GM12878 (cell line): ENCODE results near the gene MGA.

ENCODE experiments used
- EGR1 ChIP-seq, 2 experiments: IDR thresholded peaks; 1 replicate in 1 of 2; 2 replicates in 1 of 2; pipeline ENCODE4 v1.6.1; 2011 to 2012; ENCODE audit warnings: low read depth in 2 of 2, low read length in 2 of 2, borderline replicate concordance in 1 of 2, mild to moderate bottlenecking in 1 of 2, moderate library complexity in 1 of 2
- EZH2 ChIP-seq: IDR thresholded peaks from 2 replicates; pipeline ENCODE4 v1.6.1; 2012; ENCODE audit warnings: low read depth, mild to moderate bottlenecking, control low read depth, inconsistent platforms, low read length, borderline replicate concordance; ENCODE audit not compliant: control insufficient read depth
- MTA3 ChIP-seq: IDR thresholded peaks from 2 replicates; pipeline ENCODE4 v1.6.1; 2012; ENCODE audit warnings: low read length, inconsistent platforms, borderline replicate concordance
- MYC ChIP-seq: IDR thresholded peaks from 2 replicates; pipeline ENCODE4 v1.6.1; 2011; ENCODE audit warnings: mild to moderate bottlenecking, low read length, moderate library complexity, inconsistent platforms; ENCODE audit not compliant: insufficient read depth, insufficient replicate concordance, insufficient read length, severe bottlenecking
- PBX3 ChIP-seq: IDR thresholded peaks from 2 replicates; pipeline ENCODE4 v1.6.1; 2011; ENCODE audit warnings: mild to moderate bottlenecking, low read depth, low read length, moderate library complexity; ENCODE audit not compliant: insufficient replicate concordance
- POLR2A ChIP-seq: IDR thresholded peaks from 2 replicates; pipeline ENCODE4 v1.6.1; 2011; ENCODE audit warnings: low read depth, mild to moderate bottlenecking, low read length
- POLR2AphosphoS5 ChIP-seq: IDR thresholded peaks from 2 replicates; pipeline ENCODE4 v1.6.1; 2011; ENCODE audit warnings: mild to moderate bottlenecking, low read length, inconsistent platforms
- TF ChIP-seq, protein P1 (sequence below): fragments of 450-650 bp; formaldehyde crosslinking; IDR thresholded peaks from 2 replicates; pipeline ENCODE4 v1.4.0; 2022; ENCODE audit warnings: mild to moderate bottlenecking, moderate library complexity

GRCh38 chr15:41648097-41648496, 12.1 kb upstream of the MGA start:
- TF ChIP-seq POLR2AphosphoS5 (no peak), MTA3 (no peak), EGR1 (IDR thresholded peaks at IDR 0.05; ENCODE audit: borderline replicate concordance in 1 of 2, low read depth in 2 of 2, low read length in 2 of 2) (no peak), EZH2 (no peak), POLR2A (no peak), MYC (no peak), PBX3 (no peak)
- TF ChIP-seq, protein P1, sequence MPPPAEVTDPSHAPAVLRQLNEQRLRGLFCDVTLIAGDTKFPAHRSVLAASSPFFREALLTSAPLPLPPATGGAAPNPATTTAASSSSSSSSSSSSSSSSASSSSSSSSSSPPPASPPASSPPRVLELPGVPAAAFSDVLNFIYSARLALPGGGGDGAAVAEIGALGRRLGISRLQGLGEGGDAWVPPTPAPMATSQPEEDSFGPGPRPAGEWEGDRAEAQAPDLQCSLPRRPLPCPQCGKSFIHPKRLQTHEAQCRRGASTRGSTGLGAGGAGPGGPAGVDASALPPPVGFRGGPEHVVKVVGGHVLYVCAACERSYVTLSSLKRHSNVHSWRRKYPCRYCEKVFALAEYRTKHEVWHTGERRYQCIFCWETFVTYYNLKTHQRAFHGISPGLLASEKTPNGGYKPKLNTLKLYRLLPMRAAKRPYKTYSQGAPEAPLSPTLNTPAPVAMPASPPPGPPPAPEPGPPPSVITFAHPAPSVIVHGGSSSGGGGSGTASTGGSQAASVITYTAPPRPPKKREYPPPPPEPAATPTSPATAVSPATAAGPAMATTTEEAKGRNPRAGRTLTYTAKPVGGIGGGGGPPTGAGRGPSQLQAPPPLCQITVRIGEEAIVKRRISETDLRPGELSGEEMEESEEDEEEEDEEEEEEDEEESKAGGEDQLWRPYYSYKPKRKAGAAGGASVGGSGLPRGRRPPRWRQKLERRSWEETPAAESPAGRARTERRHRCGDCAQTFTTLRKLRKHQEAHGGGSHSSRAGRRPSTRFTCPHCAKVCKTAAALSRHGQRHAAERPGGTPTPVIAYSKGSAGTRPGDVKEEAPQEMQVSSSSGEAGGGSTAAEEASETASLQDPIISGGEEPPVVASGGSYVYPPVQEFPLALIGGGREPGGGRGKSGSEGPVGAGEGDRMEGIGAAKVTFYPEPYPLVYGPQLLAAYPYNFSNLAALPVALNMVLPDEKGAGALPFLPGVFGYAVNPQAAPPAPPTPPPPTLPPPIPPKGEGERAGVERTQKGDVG (CRISPR knock-in tag), result no peak
